Measurements from ENCODE around the gene CAPN10.

DNA sequence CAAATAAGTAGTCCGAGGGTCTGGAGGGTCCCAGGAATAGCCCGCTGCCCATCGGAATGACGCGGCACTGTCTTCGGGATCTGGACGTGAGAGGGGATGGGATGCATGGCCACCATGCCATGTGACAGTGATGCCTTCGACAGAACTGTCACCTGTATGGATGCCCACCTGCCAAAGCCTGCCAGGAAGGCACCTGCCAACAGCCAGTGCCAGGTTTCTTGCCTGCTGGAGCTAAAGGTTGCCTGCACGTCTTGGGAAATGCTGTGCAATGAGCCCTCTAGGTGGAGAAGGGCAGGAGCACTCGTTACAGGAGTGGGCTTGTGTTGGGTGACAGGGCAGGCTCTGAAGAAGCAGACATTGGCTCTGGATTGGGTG is 59.3 kb downstream of the CAPN10 start:
- no peak for TF ChIP-seq POLR2A (IDR thresholded peaks at IDR 0.05; ENCODE audit: low read depth, low read length)
- no peak for TF ChIP-seq POLR2AphosphoS5 (IDR thresholded peaks at IDR 0.05; ENCODE audit: low read depth, low read length)
- no peak for TF ChIP-seq TAF1 (IDR thresholded peaks at IDR 0.05; ENCODE audit: borderline replicate concordance, low read depth, low read length)

All from GM12892 (cell line).